Prostate gland (tissue), 2 donors: Measurements from ENCODE around the gene ALDH7A1. TPM values are rescaled to one million over a fixed set of nuclear protein-coding genes. Genes with fewer than 3 reads are reported as not detected.

ENCODE experiments used
- DNase-seq: peaks from one replicate; pipeline ENCODE4 v3.0.0-alpha.2; 2019; ENCODE audit warnings: low spot score
- H3K27ac ChIP-seq, 2 donors: fragments of 200-600 bp; sonication (generic); 2 replicates each; pipeline ENCODE4 v1.5.1; 2017 to 2019
- H3K27me3 ChIP-seq: fragments of 200-600 bp; sonication (generic); replicated peaks from 2 replicates; pipeline ENCODE4 v1.5.1; 2019; ENCODE audit not compliant: insufficient read depth
- H3K36me3 ChIP-seq, 2 donors: fragments of 200-600 bp; sonication (generic); 1 replicate in 1 of 2; 2 replicates in 1 of 2; pipeline versions ENCODE4 v1.5.1 to v1.8.1; 2017 to 2019
- H3K4me1 ChIP-seq: fragments of 200-600 bp; sonication (generic); replicated peaks from 2 replicates; pipeline ENCODE4 v1.5.1; 2019
- H3K4me3 ChIP-seq, 2 donors: fragments of 200-600 bp; sonication (generic); 2 replicates each; pipeline ENCODE4 v1.5.1; 2017 to 2019
- H3K9me3 ChIP-seq: fragments of 200-600 bp; sonication (generic); 2 replicates; pipeline ENCODE4 v1.5.1; 2017
- CTCF ChIP-seq, 4 experiments: fragments of 200-600 bp in 2 of 4; fragments of 450-650 bp in 2 of 4; sonication (generic) in 2 of 4; IDR thresholded peaks; 1 replicate in 3 of 4; 2 replicates in 1 of 4; pipeline ENCODE4 v1.5.1; 2016 to 2019; ENCODE audit warnings: antibody characterized with exemption in 4 of 4, mild to moderate bottlenecking in 2 of 4, moderate library complexity in 2 of 4
- POLR2A ChIP-seq: fragments of 450-650 bp; IDR thresholded peaks from one replicate; pipeline ENCODE4 v1.6.1; 2016; ENCODE audit warnings: antibody characterized with exemption, mild to moderate bottlenecking
- POLR2AphosphoS5 ChIP-seq: sonication (generic); formaldehyde crosslinking; IDR thresholded peaks from one replicate; pipeline ENCODE4 v1.6.1; 2017; ENCODE audit warnings: antibody characterized with exemption
- WGBS: methylation state at CpG from one replicate; pipeline ENCODE4 v1.1.5; 2018; 5-methylcytosine and 5-hydroxymethylcytosine counted together
- intact Hi-C: fragments of 100-400 bp; cut with DNase I; formaldehyde crosslinking; loops from one replicate; pipeline ENCODE4 v1.14.2; 2022
- total RNA-seq, 2 donors: library from RNA; depleted of rRNA; stranded (reverse); fragments of >200 nt; gene quantifications; one replicate each; pipeline ENCODE4 v1.1.0, GENCODE V29; 2016

ALDH7A1 gene
- total RNA-seq, 2 donors from 2014 or later, result 59.8 to 62.7 TPM

GRCh38 chr5:126508251-126508961 is 86.6 kb downstream of the ALDH7A1 start:
- H3K36me3 ChIP-seq, result no peaks in the 10 kb centered on the region
- DNase-seq, result no peak
- intact Hi-C loops, result no loop called here
- WGBS, result 86% methylated on average over 13 of the region's 13 CpGs
- H3K4me3 ChIP-seq, result no peak overlapping the region
- peaks cover 4% of the 10 kb centered on the region for H3K4me1 ChIP-seq
- no peak for TF ChIP-seq CTCF (IDR thresholded peaks at IDR 0.05)
- TF ChIP-seq POLR2A, result no peak
- no peak for TF ChIP-seq POLR2AphosphoS5
- H3K27ac ChIP-seq, result peak overlapping the region; percentile 25 to 60
- no peaks in the 10 kb centered on the region for H3K9me3 ChIP-seq
- H3K27me3 ChIP-seq, result no peaks in the 10 kb centered on the region

GRCh38 chr5:126506079-126506478 is 88.9 kb downstream of the ALDH7A1 start:
- Histone ChIP-seq H3K27me3 (no peaks in the 10 kb centered on the region), H3K4me3 (no peak overlapping the region), H3K4me1 (peaks cover 5% of the 10 kb centered on the region), H3K9me3 (no peaks in the 10 kb centered on the region), H3K27ac (peak overlapping the region in 1 of 2 donors; percentile 60), H3K36me3 (no peaks in the 10 kb centered on the region)
- TF ChIP-seq CTCF (IDR thresholded peaks at IDR 0.05) (no peak), POLR2A (no peak), POLR2AphosphoS5 (no peak)
- intact Hi-C loops, result no loop called here
- WGBS, result 83% methylated on average over 4 of the region's 4 CpGs
- DNase-seq, result no peak

- peak; percentile 73 for TF ChIP-seq POLR2AphosphoS5
- TF ChIP-seq POLR2A, result no peak
- peaks cover 5% of the 10 kb centered on the region for H3K4me1 ChIP-seq
- H3K9me3 ChIP-seq, result no peaks in the 10 kb centered on the region
- no peaks in the 10 kb centered on the region for H3K27me3 ChIP-seq
- WGBS, result 11% methylated on average over 5 of the region's 5 CpGs
- H3K27ac ChIP-seq, result peak overlapping the region in 1 of 2 donors; percentile 48
- no peaks in the 10 kb centered on the region for H3K36me3 ChIP-seq
- no peak overlapping the region for H3K4me3 ChIP-seq
- DNase-seq, result peak; percentile 67
- intact Hi-C loops, result loop anchor here (5.0 kb wide), 1 partner anchor 34 kb away; no protein-coding TSS in a partner anchor
Observed at GRCh38 chr5:126503602-126504104, 91.4 kb downstream of the ALDH7A1 start.

- Histone ChIP-seq H3K27me3 (no peaks in the 10 kb centered on the region), H3K36me3 (no peaks in the 10 kb centered on the region), H3K9me3 (no peaks in the 10 kb centered on the region), H3K4me3 (no peak overlapping the region), H3K27ac (no peak overlapping the region), H3K4me1 (peaks cover 5% of the 10 kb centered on the region)
- DNase-seq, result no peak
- TF ChIP-seq CTCF (IDR thresholded peaks at IDR 0.05) (no peak), POLR2AphosphoS5 (no peak), POLR2A (no peak)
- intact Hi-C loops, result loop anchor here (5.0 kb wide), 1 partner anchor 36 kb away; no protein-coding TSS in a partner anchor
- 95% methylated on average over 10 of the region's 10 CpGs for WGBS
Observed at GRCh38 chr5:126501448-126501847, 93.6 kb downstream of the ALDH7A1 start.

GRCh38 chr5:126499853-126500342 is 95.1 kb downstream of the ALDH7A1 start:
- peak overlapping the region in 1 of 2 donors; percentile 15 for H3K27ac ChIP-seq
- intact Hi-C loops, result loop anchor here (5.0 kb wide), 1 partner anchor 37 kb away; no protein-coding TSS in a partner anchor
- H3K9me3 ChIP-seq, result no peaks in the 10 kb centered on the region
- WGBS, result 94% methylated on average over 3 of the region's 3 CpGs
- H3K4me1 ChIP-seq, result peaks cover 5% of the 10 kb centered on the region
- H3K27me3 ChIP-seq, result no peaks in the 10 kb centered on the region
- H3K4me3 ChIP-seq, result no peak overlapping the region
- H3K36me3 ChIP-seq, result no peaks in the 10 kb centered on the region
- DNase-seq, result no peak
- no peak for TF ChIP-seq POLR2AphosphoS5
- peak in 3 of 4 experiments; percentile 35 to 36 (median 36) for TF ChIP-seq CTCF (IDR thresholded peaks at IDR 0.05)
